DMS 273 (cell line): ENCODE results near the gene ABCA1.
"Not testable (repeated sequence)": the region's sequence is repeated elsewhere in the genome, so short reads cannot be mapped to it uniquely, and the experiment has no call there.

Experiments
- DNase-seq: peaks from one replicate; lab custom pipeline; 2025; ENCODE audit not compliant: unreplicated experiment; lab: John Stamatoyannopoulos, UW

The ABCA1 gene

GRCh38 chr9:104905931-104906330 lies 22.0 kb downstream of the ABCA1 start:
- no peak for DNase-seq

- no peak for DNase-seq
These were observed 22.6 kb downstream of the ABCA1 start for GRCh38 chr9:104905153-104905901.

GRCh38 chr9:104903609-104904008 lies 24.3 kb downstream of the ABCA1 start:
- no peak for DNase-seq

- DNase-seq, result no peak
These were observed 27.1 kb downstream of the ABCA1 start for GRCh38 chr9:104900871-104901270.

GRCh38 chr9:104900324-104900723 lies 27.6 kb downstream of the ABCA1 start:
- no peak for DNase-seq

- DNase-seq, result no peak
These were observed 28.2 kb downstream of the ABCA1 start for GRCh38 chr9:104899759-104900247.

GRCh38 chr9:104898376-104898775 lies 29.6 kb downstream of the ABCA1 start:
- DNase-seq, result not testable (repeated sequence)

- DNase-seq, result no peak
These were observed 31.8 kb downstream of the ABCA1 start for GRCh38 chr9:104896131-104896530.

- DNase-seq, result no peak
These were observed 32.4 kb downstream of the ABCA1 start for GRCh38 chr9:104895572-104895971.

- no peak for DNase-seq
These were observed 35.3 kb downstream of the ABCA1 start for GRCh38 chr9:104892701-104893100.

GRCh38 chr9:104890433-104890770 lies 37.6 kb downstream of the ABCA1 start:
- no peak for DNase-seq

GRCh38 chr9:104885818-104886709 lies 41.9 kb downstream of the ABCA1 start:
- DNase-seq, result no peak

GRCh38 chr9:104883169-104883568 lies 44.8 kb downstream of the ABCA1 start:
- no peak for DNase-seq

- DNase-seq, result peak; percentile 74
These were observed 45.4 kb downstream of the ABCA1 start for GRCh38 chr9:104882566-104882965.

- DNase-seq, result peak; percentile 76
These were observed 45.9 kb downstream of the ABCA1 start for GRCh38 chr9:104882086-104882485.

GRCh38 chr9:104879555-104880309 lies 48.2 kb downstream of the ABCA1 start:
- no peak for DNase-seq

GRCh38 chr9:104876587-104876986 lies 51.4 kb downstream of the ABCA1 start:
- no peak for DNase-seq

GRCh38 chr9:104875897-104876296 lies 52.1 kb downstream of the ABCA1 start:
- no peak for DNase-seq

- DNase-seq, result no peak
These were observed 52.6 kb downstream of the ABCA1 start for GRCh38 chr9:104875320-104875719.

GRCh38 chr9:104873489-104873850 lies 54.5 kb downstream of the ABCA1 start:
- no peak for DNase-seq
